GM23338 (cell line): ENCODE results near the gene PLA2G4B. TPM values are rescaled to one million over a fixed set of nuclear protein-coding genes. Genes with fewer than 3 reads are reported as not detected.

Experiments used
- ATAC-seq: fragments of 200-7000 bp; cut with Tn5 transposase; 3 replicates; pipeline ENCODE4 v1.9.1; 2020
- DNase-seq: peaks from one replicate; pipeline ENCODE4 v3.0.0-alpha.2; 2015; ENCODE audit warnings: low spot score
- H2AFZ ChIP-seq: fragments of 200-600 bp; sonication (generic); 2 replicates; pipeline ENCODE4 v1.8.0; 2016; ENCODE audit warnings: antibody characterized with exemption, mild to moderate bottlenecking, moderate library complexity
- H3F3A ChIP-seq: fragments of 200-600 bp; sonication (generic); replicated peaks from 2 replicates; pipeline ENCODE4 v1.8.0; 2017; ENCODE audit warnings: antibody characterized with exemption, mixed run types, low read depth
- H3K27ac ChIP-seq: fragments of 200-600 bp; sonication (generic); 2 replicates; pipeline ENCODE4 v1.6.1; 2016; ENCODE audit warnings: low read depth
- H3K27me3 ChIP-seq: fragments of 200-600 bp; sonication (generic); 2 replicates; pipeline ENCODE4 v1.8.0; 2016; ENCODE audit warnings: mild to moderate bottlenecking, mixed run types, moderate library complexity; ENCODE audit not compliant: insufficient read depth
- H3K36me3 ChIP-seq: fragments of 200-600 bp; sonication (generic); 2 replicates; pipeline ENCODE4 v1.8.0; 2016; ENCODE audit warnings: mild to moderate bottlenecking; ENCODE audit not compliant: insufficient read depth
- H3K4me1 ChIP-seq: fragments of 200-600 bp; sonication (generic); 2 replicates; pipeline ENCODE4 v1.8.0; 2016; ENCODE audit warnings: mild to moderate bottlenecking, moderate library complexity; ENCODE audit not compliant: insufficient read depth
- H3K4me2 ChIP-seq: fragments of 200-600 bp; sonication (generic); 2 replicates; pipeline ENCODE4 v1.7.1; 2017; ENCODE audit warnings: mixed run types
- H3K4me3 ChIP-seq: fragments of 200-600 bp; sonication (generic); 2 replicates; pipeline ENCODE4 v1.6.1; 2016; ENCODE audit warnings: mixed run types
- H3K79me2 ChIP-seq: fragments of 200-600 bp; sonication (generic); replicated peaks from 2 replicates; pipeline ENCODE4 v1.8.0; 2017; ENCODE audit warnings: mild to moderate bottlenecking; ENCODE audit not compliant: insufficient read depth
- H3K9me2 ChIP-seq: fragments of 200-600 bp; sonication (generic); 2 replicates; pipeline ENCODE4 v1.8.0; 2017; ENCODE audit not compliant: insufficient read depth
- H4K20me1 ChIP-seq: fragments of 200-600 bp; sonication (generic); replicated peaks from 2 replicates; pipeline ENCODE4 v1.8.0; 2017; ENCODE audit warnings: mild to moderate bottlenecking; ENCODE audit not compliant: insufficient read depth
- H3K27ac Mint-ChIP-seq: 2 replicates; pipeline ENCODE4 v1.8.0; 2020; ENCODE audit warnings: inconsistent platforms, mild to moderate bottlenecking, moderate library complexity, mixed read lengths
- H3K27me3 Mint-ChIP-seq: 3 replicates; pipeline ENCODE4 v1.8.0; 2022; ENCODE audit warnings: low read depth, mild to moderate bottlenecking, moderate library complexity, mixed read lengths, inconsistent platforms; ENCODE audit not compliant: insufficient read depth, poor library complexity
- H3K36me3 Mint-ChIP-seq: 3 replicates; pipeline ENCODE4 v1.8.0; 2021; ENCODE audit warnings: low read depth, mild to moderate bottlenecking, inconsistent platforms, moderate library complexity, mixed read lengths
- H3K4me1 Mint-ChIP-seq: 3 replicates; pipeline ENCODE4 v1.8.0; 2020; ENCODE audit warnings: mild to moderate bottlenecking, inconsistent platforms, mixed read lengths
- H3K4me3 Mint-ChIP-seq: 3 replicates; pipeline ENCODE4 v1.8.0; 2021; ENCODE audit warnings: moderate library complexity, mild to moderate bottlenecking, inconsistent platforms, mixed read lengths
- H3K9me3 Mint-ChIP-seq: 3 replicates; pipeline ENCODE4 v1.8.0; 2020; ENCODE audit warnings: moderate library complexity, mild to moderate bottlenecking, inconsistent platforms, mixed read lengths
- CREB1 ChIP-seq: fragments of 250-450 bp; sonication (Bioruptor Pico); IDR thresholded peaks from 2 replicates; pipeline ENCODE4 v1.5.0; 2020; ENCODE audit warnings: low read depth, mild to moderate bottlenecking, moderate library complexity
- EZH2 ChIP-seq: fragments of 200-600 bp; sonication (generic); IDR thresholded peaks from one replicate; pipeline ENCODE4 v1.8.0; 2017; ENCODE audit warnings: antibody characterized with exemption, mild to moderate bottlenecking, low read depth; ENCODE audit not compliant: unreplicated experiment
- JUNB ChIP-seq: IDR thresholded peaks from one replicate; pipeline ENCODE4 v1.6.1; 2016; ENCODE audit warnings: antibody characterized with exemption; ENCODE audit not compliant: unreplicated experiment
- NANOG ChIP-seq: IDR thresholded peaks from 2 replicates; pipeline ENCODE4 v1.6.1; 2016; ENCODE audit warnings: antibody characterized with exemption, borderline replicate concordance
- POLR2AphosphoS5 ChIP-seq: IDR thresholded peaks from 2 replicates; pipeline ENCODE4 v1.6.1; 2016; ENCODE audit warnings: antibody characterized with exemption, low read depth
- REST ChIP-seq: IDR thresholded peaks from one replicate; pipeline ENCODE4 v1.6.1; 2018; ENCODE audit warnings: antibody characterized with exemption; ENCODE audit not compliant: unreplicated experiment
- STAT1 ChIP-seq: IDR thresholded peaks from one replicate; pipeline ENCODE4 v1.6.1; 2016; ENCODE audit warnings: antibody characterized with exemption; ENCODE audit not compliant: unreplicated experiment
- ZNF331 ChIP-seq: fragments of 250-450 bp; sonication (Bioruptor Pico); IDR thresholded peaks from 2 replicates; pipeline ENCODE4 v1.5.0; 2020; ENCODE audit warnings: low read depth, mild to moderate bottlenecking, moderate library complexity
- polyA plus RNA-seq: library from polyadenylated mRNA; unstranded; fragments of >200 nt; fragmentation: Nextera tagmentation; extraction: Ambion mirVana; gene quantifications from 2 replicates; pipeline ENCODE4 v1.2.1, GENCODE V29; 2016
- total RNA-seq: library from RNA; depleted of rRNA; stranded (reverse); fragments of >200 nt; shearing (Covaris generic); gene quantifications from 2 replicates; pipeline ENCODE4 v1.2.3, GENCODE V29; 2014

Gene PLA2G4B
- total and polyA plus RNA-seq, 2 experiments from 2014 or later: 4.4 to 9.6 TPM

- no peak for TF ChIP-seq REST
- no peak for TF ChIP-seq ZNF331 (CRISPR knock-in tag)
- no peak for TF ChIP-seq NANOG
- no peak for TF ChIP-seq POLR2AphosphoS5
- TF ChIP-seq CREB1 (CRISPR knock-in tag): no peak
- TF ChIP-seq JUNB: no peak
Observed at GRCh38 chr15:41881086-41881485, 42.4 kb downstream of the PLA2G4B start (continued).

GRCh38 chr15:41881550-41881919 is 42.9 kb downstream of the PLA2G4B start:
- TF ChIP-seq POLR2AphosphoS5 (no peak), REST (no peak), STAT1 (no peak), EZH2 (peak; percentile 39)
- peak overlapping the region; percentile 68 for H3K4me3 ChIP-seq
- 0 out of 2 replicates have a peak, but pooled peaks cover 4% of the 10 kb centered on the region for H3F3A ChIP-seq
- Mint-ChIP-seq H3K4me1 (peaks cover 10% of the 10 kb centered on the region), H3K9me3 (no peaks in the 10 kb centered on the region; the same call in 2 of the 3 replicates), H3K27me3 (peaks cover 37% of the 10 kb centered on the region), H3K27ac (no peak overlapping the region), H3K4me3 (peak overlapping the region; percentile 56), H3K36me3 (no peaks in the 10 kb centered on the region; the same call in 2 of the 3 replicates)
- no peaks in the 10 kb centered on the region for H3K4me1 ChIP-seq
- H3K36me3 ChIP-seq: no peaks in the 10 kb centered on the region
- no peak for ATAC-seq
- peak overlapping the region; percentile 89 for H2AFZ ChIP-seq
- H3K4me2 ChIP-seq: peak overlapping the region; percentile 65
- H3K27ac ChIP-seq: no peak overlapping the region
- no peaks in the 10 kb centered on the region for H3K9me2 ChIP-seq
- H3K27me3 ChIP-seq: peaks cover 31% of the 10 kb centered on the region
- H3K79me2 ChIP-seq: no peaks in the 10 kb centered on the region
- no peaks in the 10 kb centered on the region for H4K20me1 ChIP-seq
- no peak for DNase-seq
